ENCODE results near the gene DMAC2. TPM values are rescaled to one million over a fixed set of nuclear protein-coding genes. Genes with fewer than 3 reads are reported as not detected.

Gene DMAC2
- total RNA-seq, 2 donors from 2014 or later = 21.7 to 27.9 TPM

DNA sequence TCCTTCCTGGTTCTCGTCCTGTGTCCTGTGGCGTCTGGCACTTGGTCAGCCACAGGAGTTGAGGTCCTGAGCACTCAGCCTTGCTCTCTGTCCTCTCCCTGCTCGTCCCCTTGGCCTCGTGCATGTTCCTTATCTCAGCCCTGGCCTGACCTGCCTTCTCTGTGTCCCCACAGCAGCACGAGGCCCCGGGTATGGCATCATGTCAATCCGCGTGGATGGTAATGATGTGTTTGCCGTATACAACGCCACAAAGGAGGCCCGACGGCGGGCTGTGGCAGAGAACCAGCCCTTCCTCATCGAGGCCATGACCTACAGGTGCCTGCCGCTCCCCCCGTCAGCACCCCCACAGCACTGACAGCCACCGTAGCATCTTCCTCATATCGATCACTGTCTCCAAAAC lies 17.3 kb downstream of the DMAC2 start:
- no peak for ATAC-seq (ENCODE audit: insufficient number of reproducible peaks, low FRiP score, low read depth)
- H3K27me3 ChIP-seq (replicated peaks; ENCODE audit: insufficient read depth) = no peaks in the 10 kb centered on the region
- no peak overlapping the region for H3K4me3 ChIP-seq
- TF ChIP-seq CTCF (IDR thresholded peaks at IDR 0.05) = no peak
- DNase-seq (ENCODE audit: low spot score) = no peak
- no peaks in the 10 kb centered on the region for H3K9me3 ChIP-seq
- H3K4me1 ChIP-seq (ENCODE audit: control insufficient read depth in 1 of 2, low read depth in 2 of 2) = peaks cover 3 to 17% of the 10 kb centered on the region in 2 donors
- no peak overlapping the region for H3K27ac ChIP-seq
- peaks cover 43% of the 10 kb centered on the region for H3K36me3 ChIP-seq

- DNase-seq (ENCODE audit: low spot score) (no peak), ATAC-seq (ENCODE audit: insufficient number of reproducible peaks, low FRiP score, low read depth) (no peak)
- H3K9me3 ChIP-seq = no peaks in the 10 kb centered on the region
- no peak overlapping the region for H3K4me3 ChIP-seq
- H3K27me3 ChIP-seq (replicated peaks; ENCODE audit: insufficient read depth) = no peaks in the 10 kb centered on the region
- H3K36me3 ChIP-seq = peaks cover 48% of the 10 kb centered on the region
- no peak overlapping the region for H3K27ac ChIP-seq
- peaks cover 3 to 15% of the 10 kb centered on the region in 2 donors for H3K4me1 ChIP-seq (ENCODE audit: control insufficient read depth in 1 of 2, low read depth in 2 of 2)
- TF ChIP-seq CTCF (IDR thresholded peaks at IDR 0.05) = no peak
Measured at GRCh38 chr19:41421973-41422372, 17.7 kb downstream of the DMAC2 start.

DNA sequence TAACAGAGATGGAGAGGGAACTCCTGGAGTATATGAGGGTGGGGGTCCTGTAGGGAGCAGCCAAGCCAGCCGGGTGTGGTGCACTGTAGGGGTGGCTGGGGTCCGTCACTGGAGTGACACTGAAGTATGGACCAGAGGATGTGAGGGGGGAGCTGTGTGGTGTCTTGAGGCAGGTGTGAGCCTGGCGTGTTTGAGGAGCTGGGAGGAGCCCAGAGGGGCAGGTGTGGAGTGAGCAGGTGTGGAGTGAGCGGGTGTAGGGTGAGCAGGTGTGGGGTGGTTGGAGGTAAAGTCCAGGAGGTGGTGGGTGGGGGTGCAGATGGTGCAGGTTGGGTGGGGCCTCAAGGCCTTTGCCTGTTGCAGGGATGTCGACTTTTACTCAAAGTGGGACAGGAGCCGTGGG lies 18.4 kb downstream of the DMAC2 start:
- ATAC-seq (ENCODE audit: insufficient number of reproducible peaks, low FRiP score, low read depth) = no peak
- no peaks in the 10 kb centered on the region for H3K9me3 ChIP-seq
- no peak for DNase-seq (ENCODE audit: low spot score)
- H3K36me3 ChIP-seq = peaks cover 55% of the 10 kb centered on the region
- H3K27me3 ChIP-seq (replicated peaks; ENCODE audit: insufficient read depth) = no peaks in the 10 kb centered on the region
- H3K4me1 ChIP-seq (ENCODE audit: control insufficient read depth in 1 of 2, low read depth in 2 of 2) = peaks cover under 1 to 9% of the 10 kb centered on the region in 2 donors
- no peak for TF ChIP-seq CTCF (IDR thresholded peaks at IDR 0.05)
- peak overlapping the region in 1 of 2 donors; percentile 7 for H3K27ac ChIP-seq
- H3K4me3 ChIP-seq = no peak overlapping the region

DNA sequence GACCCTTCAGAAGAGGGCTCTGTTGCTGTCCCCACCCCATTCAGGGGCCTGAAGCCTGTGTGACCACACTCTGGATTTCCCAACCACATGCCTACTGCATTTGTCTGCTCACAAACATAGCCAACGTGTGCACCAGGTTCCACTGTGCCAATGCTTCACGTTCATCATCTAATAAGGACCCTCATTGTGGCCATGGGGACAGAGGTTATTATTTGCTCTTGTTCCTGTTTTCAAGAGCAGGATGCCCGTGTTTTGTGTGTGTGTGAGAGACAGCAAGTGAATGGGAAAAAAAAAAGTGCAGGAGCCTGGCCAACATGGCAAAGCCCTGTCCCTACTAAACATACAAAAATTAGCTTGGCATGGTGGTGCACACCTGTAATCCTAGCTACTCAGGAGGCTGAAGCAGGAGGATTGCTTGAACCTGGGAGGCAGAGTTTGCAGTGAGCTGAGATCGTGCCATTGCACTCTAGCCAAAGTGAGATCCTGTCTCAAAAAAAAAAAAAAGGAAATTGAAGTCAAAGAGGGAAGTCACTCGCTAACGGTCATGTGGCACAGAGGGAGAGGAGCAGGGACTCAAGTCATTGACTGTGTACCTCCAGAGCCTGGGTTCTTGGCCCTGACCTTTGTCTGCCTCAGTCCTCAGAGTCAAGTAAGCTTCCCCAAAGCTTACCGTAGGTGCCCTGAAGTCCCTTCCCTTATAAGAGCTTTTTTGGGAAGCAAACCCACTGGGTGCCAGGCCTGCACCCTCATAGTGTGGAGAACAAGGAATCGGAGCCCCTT lies 19.4 kb downstream of the DMAC2 start:
- ATAC-seq (ENCODE audit: insufficient number of reproducible peaks, low FRiP score, low read depth) (no peak), DNase-seq (ENCODE audit: low spot score) (no peak)
- H3K27ac ChIP-seq = peak overlapping the region in 1 of 2 donors; percentile 7
- H3K9me3 ChIP-seq = no peaks in the 10 kb centered on the region
- no peaks in the 10 kb centered on the region for H3K27me3 ChIP-seq (replicated peaks; ENCODE audit: insufficient read depth)
- H3K36me3 ChIP-seq = peaks cover 59% of the 10 kb centered on the region
- no peaks in the 10 kb centered on the region for H3K4me1 ChIP-seq (ENCODE audit: control insufficient read depth in 1 of 2, low read depth in 2 of 2)
- TF ChIP-seq CTCF (IDR thresholded peaks at IDR 0.05) = no peak
- H3K4me3 ChIP-seq = no peak overlapping the region

DNA sequence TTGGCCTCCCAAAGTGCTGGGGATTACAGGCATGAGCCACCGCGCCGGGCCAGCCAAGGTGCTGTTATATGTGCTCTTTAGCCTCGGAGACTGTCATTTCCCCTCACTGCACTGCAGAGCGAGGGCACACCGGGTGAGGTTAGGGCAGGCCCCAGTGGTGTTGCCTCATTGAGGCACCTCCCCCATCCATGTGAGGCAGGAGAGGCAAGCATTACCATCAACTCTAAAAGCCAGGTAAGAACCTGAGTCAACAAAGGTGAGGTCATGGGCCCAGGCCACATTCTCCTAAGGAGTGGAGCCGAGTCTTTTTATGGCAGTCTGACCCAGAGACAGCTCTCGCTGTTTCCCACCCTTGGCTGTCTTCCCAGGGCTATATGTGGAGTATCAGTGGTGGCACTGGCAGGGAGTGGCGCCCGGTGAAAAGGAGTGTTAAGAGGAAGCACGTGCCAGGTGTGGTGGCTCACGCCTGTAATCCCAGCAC lies 23.5 kb downstream of the DMAC2 start:
- DNase-seq (ENCODE audit: low spot score) (no peak), ATAC-seq (ENCODE audit: insufficient number of reproducible peaks, low FRiP score, low read depth) (no peak)
- Histone ChIP-seq H3K9me3 (no peaks in the 10 kb centered on the region), H3K36me3 (peaks cover 68% of the 10 kb centered on the region), H3K27me3 (replicated peaks; ENCODE audit: insufficient read depth) (no peaks in the 10 kb centered on the region), H3K4me3 (no peak overlapping the region), H3K4me1 (ENCODE audit: control insufficient read depth in 1 of 2, low read depth in 2 of 2) (no peaks in the 10 kb centered on the region), H3K27ac (no peak overlapping the region)
- no peak for TF ChIP-seq CTCF (IDR thresholded peaks at IDR 0.05)

All from thoracic aorta (tissue), 2 donors.